NCI-H82 treated with DMSO at 0.1 percent for 48 hours (cell line): ENCODE results near the gene PPP1R15A.
"Not testable (repeated sequence)": the region's sequence is repeated elsewhere in the genome, so short reads cannot be mapped to it uniquely, and the experiment has no call there.

ENCODE experiments used
- DNase-seq: peaks from one replicate; lab custom pipeline; 2025; ENCODE audit not compliant: unreplicated experiment; lab: John Stamatoyannopoulos, UW

The PPP1R15A gene

GRCh38 chr19:48858984-48859710 lies 13.1 kb upstream of the PPP1R15A start:
- no peak for DNase-seq

DNA sequence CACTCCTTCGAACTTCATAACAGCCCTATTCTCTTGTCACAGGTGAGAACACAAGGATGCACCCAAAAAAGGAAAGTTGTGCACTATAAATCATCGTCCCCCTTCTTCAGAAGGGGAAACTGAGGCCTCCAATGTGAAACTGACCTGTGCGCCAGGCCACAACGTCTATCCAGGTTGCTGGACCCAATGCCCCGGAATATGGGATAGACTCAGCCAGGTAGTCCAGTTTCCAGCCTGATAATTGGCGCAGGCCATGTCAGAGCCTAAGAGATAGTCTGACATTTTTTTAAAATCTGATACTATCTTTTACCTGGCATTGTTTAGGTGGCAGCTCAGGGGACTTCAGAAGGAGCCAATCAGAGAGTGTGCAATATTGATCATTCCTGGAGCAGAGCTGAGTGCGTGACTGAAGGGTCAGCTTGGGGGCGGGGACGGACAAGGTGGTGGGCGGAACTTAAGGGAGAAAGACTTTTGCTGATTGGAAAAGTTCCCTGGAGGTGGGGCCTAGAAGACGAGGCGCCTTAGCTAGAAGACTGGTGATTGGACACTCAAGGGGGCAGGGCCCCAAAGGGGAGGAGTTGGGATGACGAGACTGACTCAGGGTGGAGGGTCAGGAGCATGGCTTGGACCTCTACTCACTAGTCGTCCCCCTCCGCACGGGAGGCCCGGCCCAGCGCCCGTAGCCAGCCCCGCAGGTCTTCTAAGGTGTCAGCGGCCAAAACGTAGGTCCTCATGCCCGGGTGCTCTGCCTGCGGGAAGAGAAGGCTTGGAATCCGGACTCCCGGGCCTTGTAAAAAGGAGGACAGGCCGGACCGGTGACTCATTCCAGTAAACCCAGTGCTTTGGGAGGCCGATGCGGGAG lies 12.3 kb upstream of the PPP1R15A start:
- DNase-seq = no peak

- DNase-seq = no peak
These were observed 10.9 kb upstream of the PPP1R15A start for GRCh38 chr19:48861313-48861712.

- DNase-seq = no peak
These were observed 9.4 kb upstream of the PPP1R15A start for GRCh38 chr19:48862827-48863226.

DNA sequence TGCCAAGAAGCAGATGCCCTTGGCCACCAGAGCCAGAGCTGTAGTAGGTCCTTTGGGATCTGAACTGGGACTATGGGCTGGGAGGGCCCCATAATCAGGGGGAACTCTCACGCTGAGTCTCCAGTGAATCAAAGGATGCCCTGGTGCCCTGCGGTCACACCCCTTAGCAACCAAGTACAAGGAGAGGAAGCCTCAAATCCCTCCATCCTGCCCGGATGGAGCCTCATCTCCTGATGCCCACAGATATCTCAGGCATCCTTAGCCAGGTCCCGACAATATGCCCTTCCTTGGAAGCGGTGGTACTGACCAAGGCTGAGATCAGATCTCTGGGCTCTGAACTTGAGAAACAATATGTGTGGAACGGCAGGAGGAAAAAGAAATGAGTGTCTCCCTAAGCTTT lies 5.5 kb upstream of the PPP1R15A start:
- no peak for DNase-seq

DNA sequence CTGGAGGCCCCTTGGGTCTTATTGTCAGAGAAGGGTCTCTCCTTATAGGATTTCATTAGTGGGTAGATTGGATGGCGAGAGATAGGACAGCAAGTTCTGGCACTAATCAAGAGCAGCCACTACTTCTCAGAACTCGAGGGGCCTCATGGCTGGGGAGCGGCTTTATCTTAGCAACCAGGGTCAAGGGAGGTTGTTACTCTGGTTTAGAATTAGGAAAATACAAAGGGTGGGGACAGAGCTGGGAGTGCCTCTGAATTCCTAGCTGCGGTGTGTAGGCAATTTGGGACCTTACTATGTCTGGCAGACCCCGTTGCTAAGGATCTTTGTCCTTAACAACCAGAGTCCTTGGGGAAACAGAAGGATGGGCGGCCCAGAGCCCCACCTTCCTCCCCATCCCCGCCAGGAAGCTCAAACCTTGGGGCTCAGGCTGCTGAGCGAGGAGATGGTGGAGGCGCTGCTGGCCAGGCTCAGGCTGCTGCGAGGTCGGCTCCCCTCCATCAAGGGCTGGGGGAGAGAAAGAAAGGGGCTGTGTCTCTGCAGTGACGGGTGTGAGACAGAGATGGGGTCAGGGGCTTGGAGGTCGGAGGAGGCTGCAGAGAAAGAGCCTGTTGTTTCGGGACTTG lies 5.0 kb upstream of the PPP1R15A start:
- DNase-seq = no peak

GRCh38 chr19:48867746-48868113 lies 4.5 kb upstream of the PPP1R15A start:
- DNase-seq = no peak

DNA sequence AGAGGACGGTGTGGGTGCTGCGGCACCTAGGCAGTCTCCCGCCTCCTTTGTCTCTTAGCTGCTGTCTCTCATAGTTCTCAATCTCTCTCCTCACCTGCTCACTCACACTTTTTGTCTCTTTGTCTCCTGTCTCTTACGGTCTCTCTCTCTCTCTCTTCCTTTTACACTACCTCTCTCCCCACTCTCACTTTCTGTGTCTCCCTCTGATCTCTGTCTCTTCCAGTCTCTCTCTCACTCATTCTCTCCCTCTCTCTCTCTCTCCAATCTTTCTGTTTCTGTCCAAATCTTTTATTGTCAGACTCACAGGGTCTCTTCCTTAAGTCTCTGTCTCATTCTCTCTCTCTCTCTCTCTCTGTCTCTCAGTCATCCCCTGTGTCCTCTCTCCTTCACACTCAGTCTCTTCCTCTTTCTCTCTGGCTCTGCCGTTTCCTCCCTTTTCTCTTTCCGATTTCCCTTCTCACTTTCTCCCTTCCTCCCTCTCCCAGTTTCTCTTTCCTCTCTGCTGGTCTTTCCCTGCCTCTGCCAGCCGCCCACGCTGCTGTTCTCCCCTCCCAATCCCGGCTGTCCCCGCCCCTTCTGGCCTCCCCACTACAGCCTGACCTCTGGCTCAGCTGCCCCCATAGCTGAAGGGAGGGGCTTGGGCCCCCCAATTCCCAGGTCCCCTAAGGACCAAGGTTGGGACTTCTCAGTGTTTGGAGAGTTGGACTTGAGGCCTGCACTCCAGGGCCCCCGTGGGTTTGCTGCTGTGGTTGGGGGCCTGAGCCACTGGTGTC lies 3.9 kb upstream of the PPP1R15A start, which contains the start of gene PLEKHA4:
Gene PLEKHA4, minus strand, starts transcription at position 504 of the 773 bp plus-strand sequence. CDS start 997 bp downstream, outside the sequence.
- no peak for DNase-seq

DNA sequence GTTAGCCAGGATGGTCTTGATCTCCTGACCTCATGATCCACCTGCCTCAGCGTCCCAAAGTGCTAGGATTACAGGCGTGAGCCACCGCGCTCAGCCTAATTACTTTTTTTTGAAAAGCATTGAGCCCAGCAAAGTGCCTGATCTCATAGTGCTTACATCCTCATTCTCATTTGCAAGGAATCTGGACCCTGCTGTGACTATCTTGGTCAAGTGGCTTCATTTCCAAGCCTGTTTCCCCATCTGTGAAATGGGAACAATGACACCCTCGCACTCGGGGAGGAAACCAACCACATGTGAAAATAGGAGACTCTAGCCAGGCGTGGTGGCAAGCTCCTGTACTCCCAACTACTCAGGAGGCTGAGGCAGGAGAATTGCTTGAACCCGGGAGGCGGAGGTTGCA lies 2.2 kb upstream of the PPP1R15A start:
- DNase-seq = no peak

- DNase-seq = not testable (repeated sequence)
These were observed 595 bp upstream of the PPP1R15A start for GRCh38 chr19:48871471-48872181.

DNA sequence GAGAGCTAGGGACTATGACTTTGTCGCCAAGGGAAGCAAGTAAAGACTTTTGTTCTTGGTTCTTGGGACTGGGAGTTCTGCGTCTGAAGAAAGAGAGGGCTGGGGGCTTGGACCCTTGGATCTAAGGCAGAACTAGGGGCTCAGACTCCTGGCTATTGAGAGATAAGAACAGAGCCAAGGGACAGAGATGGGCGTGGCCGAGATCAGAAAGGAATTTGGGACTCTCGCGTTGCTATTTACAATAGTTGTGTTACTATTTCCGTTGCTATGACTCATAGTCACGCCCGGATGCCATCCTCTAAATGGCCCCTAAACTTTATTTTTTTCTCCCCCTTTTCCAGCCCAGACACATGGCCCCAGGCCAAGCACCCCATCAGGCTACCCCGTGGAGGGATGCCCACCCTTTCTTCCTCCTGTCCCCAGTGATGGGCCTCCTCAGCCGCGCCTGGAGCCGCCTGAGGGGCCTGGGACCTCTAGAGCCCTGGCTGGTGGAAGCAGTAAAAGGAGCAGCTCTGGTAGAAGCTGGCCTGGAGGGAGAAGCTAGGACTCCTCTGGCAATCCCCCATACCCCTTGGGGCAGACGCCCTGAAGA lies 759 bp downstream of the PPP1R15A start:
- DNase-seq = peak; percentile 12

- no peak for DNase-seq
These were observed 1.5 kb downstream of the PPP1R15A start for GRCh38 chr19:48873476-48874302.

DNA sequence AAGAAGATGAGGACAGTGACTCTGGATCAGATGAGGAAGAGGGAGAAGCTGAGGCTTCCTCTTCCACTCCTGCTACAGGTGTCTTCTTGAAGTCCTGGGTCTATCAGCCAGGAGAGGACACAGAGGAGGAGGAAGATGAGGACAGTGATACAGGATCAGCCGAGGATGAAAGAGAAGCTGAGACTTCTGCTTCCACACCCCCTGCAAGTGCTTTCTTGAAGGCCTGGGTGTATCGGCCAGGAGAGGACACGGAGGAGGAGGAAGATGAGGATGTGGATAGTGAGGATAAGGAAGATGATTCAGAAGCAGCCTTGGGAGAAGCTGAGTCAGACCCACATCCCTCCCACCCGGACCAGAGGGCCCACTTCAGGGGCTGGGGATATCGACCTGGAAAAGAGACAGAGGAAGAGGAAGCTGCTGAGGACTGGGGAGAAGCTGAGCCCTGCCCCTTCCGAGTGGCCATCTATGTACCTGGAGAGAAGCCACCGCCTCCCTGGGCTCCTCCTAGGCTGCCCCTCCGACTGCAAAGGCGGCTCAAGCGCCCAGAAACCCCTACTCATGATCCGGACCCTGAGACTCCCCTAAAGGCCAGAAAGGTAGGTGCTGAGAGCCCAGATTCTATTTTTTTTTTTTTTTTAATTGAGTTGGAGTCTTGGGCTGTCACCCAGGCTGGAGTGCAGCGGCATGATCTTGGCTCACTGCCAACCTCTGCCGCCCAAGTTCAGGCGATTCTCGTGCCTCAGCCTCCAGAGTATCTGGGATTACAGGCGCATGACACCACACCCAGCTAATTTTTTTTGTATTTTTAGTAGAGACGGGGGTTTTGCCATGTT lies 2.3 kb downstream of the PPP1R15A start:
- no peak for DNase-seq

DNA sequence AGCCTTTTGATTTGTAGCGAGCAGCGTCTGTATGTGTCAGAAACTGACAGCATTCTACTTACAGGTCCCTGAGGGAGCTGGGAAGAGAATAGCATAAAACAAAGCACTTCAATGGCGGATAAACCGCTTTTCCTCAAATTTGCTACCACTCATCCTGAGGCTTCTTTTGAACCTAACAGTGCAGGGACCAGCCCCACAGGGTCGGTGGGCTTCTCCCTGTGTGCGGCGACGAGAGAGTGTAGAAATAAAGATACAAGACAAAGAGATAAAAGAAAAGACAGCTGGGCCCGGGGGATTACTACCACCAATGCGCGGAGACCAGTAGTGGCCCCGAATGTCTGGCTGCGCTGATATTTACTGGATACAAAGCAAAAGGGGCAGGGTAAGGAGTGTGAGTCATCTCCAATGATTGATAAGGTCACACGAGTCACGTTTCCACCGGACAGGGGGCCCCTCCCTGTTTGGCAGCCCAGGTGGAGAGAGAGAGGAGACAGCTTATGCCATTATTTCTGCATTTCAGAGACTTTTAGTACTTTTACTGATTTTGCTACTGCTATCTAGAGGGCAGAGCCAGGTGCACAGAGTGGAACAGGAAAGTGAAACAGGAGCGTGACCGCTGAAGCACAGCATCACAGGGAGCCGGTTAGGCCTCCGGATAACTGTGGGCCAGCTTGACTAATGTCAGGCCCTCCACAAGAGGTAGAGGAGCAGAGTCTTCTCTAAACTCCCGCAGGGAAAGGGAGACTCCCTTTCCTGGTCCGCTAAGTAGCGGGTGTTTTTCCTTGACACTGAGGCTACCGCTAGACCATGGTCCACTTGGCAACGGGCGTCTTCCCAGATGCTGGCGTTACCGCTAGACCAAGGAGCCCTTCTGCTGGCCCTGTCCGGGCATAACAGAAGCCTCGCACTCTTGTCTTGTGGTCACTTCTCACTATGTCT lies 4.1 kb downstream of the PPP1R15A start:
- DNase-seq = peak; percentile 15

- DNase-seq = no peak
These were observed 5.6 kb downstream of the PPP1R15A start for GRCh38 chr19:48877855-48878195.

DNA sequence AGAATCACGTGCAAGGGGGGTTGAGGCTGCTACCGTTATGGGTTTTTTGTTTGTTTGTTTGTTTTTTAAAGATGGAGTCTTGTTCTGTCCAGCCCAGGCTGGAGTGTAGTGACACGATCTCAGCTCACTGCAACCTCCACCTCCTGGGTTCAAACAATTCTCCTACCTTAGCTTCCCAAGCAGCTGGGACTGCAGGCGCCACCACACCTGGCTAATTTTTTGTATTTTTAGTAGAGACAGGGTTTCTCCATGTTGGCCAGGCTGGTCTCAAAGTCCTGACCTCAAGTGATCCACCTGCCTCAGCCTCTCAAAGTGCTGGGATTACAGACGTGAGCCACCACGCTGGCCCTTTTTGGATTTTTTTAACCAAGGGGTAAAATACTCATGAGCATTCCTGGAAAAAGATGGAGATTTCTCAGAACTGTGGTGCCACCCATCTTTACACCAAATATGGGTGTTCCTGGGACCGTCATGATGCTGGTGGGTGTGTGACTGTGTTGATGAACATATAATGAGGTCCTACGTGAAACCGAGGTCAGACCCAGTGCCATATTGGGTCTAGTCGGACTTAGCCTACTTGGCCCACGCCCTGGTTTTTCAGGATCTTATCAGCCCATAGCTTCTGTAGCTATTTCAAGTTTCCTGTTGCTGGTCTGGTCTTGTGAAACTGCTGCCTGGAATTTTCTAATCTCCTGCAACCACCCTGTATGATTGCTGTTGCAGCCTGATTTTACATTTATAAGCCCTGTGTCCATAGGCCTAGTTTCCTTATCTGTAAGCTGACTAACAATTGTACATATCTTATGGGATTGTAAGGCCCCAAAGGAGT lies 6.2 kb downstream of the PPP1R15A start:
- DNase-seq = no peak
